C4-2B (cell line): Measurements from ENCODE around the gene THEM5.

ENCODE experiments used
- ZFX ChIP-seq: fragments of 450-650 bp; IDR thresholded peaks from 2 replicates; pipeline ENCODE4 v1.6.1; 2017
- TF ChIP-seq, protein P1 (sequence below): fragments of 450-650 bp; conservative IDR thresholded peaks from 2 replicates; pipeline ENCODE4 v1.5.1; 2017; ENCODE audit warnings: mild to moderate bottlenecking

DNA sequence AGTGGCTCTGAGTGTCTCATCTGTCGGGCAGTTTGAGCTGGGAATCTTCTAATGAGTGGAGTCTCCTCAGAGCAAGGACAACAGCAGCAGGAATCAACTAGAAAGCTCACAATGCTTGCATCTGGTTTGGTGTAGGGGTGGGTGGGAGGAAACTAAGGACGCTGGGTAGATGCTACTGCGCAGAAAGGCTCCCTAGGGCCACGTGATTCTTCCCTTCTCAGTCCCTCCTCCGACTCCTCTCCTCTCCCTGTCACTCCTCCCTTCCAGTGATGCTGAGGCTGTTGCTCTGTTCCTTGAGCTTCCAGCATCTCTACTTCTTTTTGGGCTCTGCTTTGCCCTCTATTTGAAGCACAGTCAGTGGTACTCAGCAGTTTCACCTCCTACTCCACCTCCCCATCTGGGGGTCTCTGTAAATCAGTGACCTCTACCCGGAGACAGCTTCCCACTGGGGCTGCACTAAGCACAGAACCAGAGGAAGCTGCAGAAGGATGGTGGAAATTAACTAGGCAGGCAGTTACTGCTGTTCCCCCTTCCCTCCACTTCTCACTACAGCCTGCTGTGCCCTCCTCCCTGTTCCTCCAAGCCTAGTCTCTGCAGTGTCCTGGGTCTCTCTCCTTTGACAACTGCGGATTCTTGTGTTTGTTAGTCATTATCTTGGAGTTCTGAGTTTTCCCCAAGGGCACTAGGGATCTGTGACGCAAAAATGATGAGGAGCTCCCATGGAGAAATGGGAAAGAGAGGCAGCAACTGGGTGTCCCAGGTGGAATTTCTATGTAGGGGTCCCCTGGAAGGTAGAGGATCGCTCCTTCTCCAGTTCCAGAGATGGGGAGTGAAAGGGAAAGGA lies 54.1 kb downstream of the THEM5 start:
- TF ChIP-seq, protein P1, sequence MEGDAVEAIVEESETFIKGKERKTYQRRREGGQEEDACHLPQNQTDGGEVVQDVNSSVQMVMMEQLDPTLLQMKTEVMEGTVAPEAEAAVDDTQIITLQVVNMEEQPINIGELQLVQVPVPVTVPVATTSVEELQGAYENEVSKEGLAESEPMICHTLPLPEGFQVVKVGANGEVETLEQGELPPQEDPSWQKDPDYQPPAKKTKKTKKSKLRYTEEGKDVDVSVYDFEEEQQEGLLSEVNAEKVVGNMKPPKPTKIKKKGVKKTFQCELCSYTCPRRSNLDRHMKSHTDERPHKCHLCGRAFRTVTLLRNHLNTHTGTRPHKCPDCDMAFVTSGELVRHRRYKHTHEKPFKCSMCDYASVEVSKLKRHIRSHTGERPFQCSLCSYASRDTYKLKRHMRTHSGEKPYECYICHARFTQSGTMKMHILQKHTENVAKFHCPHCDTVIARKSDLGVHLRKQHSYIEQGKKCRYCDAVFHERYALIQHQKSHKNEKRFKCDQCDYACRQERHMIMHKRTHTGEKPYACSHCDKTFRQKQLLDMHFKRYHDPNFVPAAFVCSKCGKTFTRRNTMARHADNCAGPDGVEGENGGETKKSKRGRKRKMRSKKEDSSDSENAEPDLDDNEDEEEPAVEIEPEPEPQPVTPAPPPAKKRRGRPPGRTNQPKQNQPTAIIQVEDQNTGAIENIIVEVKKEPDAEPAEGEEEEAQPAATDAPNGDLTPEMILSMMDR = no peak
- no peak for TF ChIP-seq ZFX
